IPS-NIHi11 (cell line): ENCODE measurements around the gene MAL.
"Not testable (repeated sequence)": the region's sequence is repeated elsewhere in the genome, so short reads cannot be mapped to it uniquely, and the experiment has no call there.

Source experiments
- DNase-seq: peaks from one replicate; pipeline ENCODE4 v3.0.0; 2012; ENCODE audit warnings: mixed read lengths, low spot score

The MAL gene

GRCh38 chr2:95063086-95063958, 37.8 kb downstream of the MAL start:
- DNase-seq: no peak

GRCh38 chr2:95068256-95068655, 42.7 kb downstream of the MAL start:
- no peak for DNase-seq

- no peak for DNase-seq
Measured at GRCh38 chr2:95069465-95069864, 44.0 kb downstream of the MAL start.

- no peak for DNase-seq
Measured at GRCh38 chr2:95071856-95072255, 46.3 kb downstream of the MAL start.

- no peak for DNase-seq
Measured at GRCh38 chr2:95072424-95072823, 46.9 kb downstream of the MAL start.

- DNase-seq: no peak
Measured at GRCh38 chr2:95073856-95074662, 48.6 kb downstream of the MAL start.

GRCh38 chr2:95074663-95075439, 49.3 kb downstream of the MAL start:
- no peak for DNase-seq

GRCh38 chr2:95075440-95076132, 50.1 kb downstream of the MAL start:
- DNase-seq: no peak

- peak; percentile 87 for DNase-seq
Measured at GRCh38 chr2:95076705-95077529, 51.4 kb downstream of the MAL start.

- no peak for DNase-seq
Measured at GRCh38 chr2:95077530-95077825, 52.0 kb downstream of the MAL start.

- DNase-seq: no peak
Measured at GRCh38 chr2:95077861-95078603, 52.5 kb downstream of the MAL start.

GRCh38 chr2:95079199-95079683, 53.7 kb downstream of the MAL start:
- no peak for DNase-seq

- DNase-seq: no peak
Measured at GRCh38 chr2:95082477-95082876, 57.0 kb downstream of the MAL start.

GRCh38 chr2:95086017-95086416, 60.5 kb downstream of the MAL start:
- DNase-seq: no peak

- no peak for DNase-seq
Measured at GRCh38 chr2:95087379-95087778, 61.9 kb downstream of the MAL start.

GRCh38 chr2:95091885-95092555, 66.5 kb downstream of the MAL start:
- no peak for DNase-seq

- DNase-seq: not testable (repeated sequence)
Measured at GRCh38 chr2:95098273-95098672, 72.8 kb downstream of the MAL start.

GRCh38 chr2:95099910-95100309, 74.4 kb downstream of the MAL start:
- DNase-seq: no peak
